ENCODE measurements around the gene PLXNA4. TPM values are rescaled to one million over a fixed set of nuclear protein-coding genes. Genes with fewer than 3 reads are reported as not detected.

Gene PLXNA4
- total RNA-seq, 2 donors from 2014 or later: 2.1 to 8.2 TPM

GRCh38 chr7:132192809-132193208 lies 383.5 kb downstream of the PLXNA4 start:
- ATAC-seq: no peak
- H3K4me3 ChIP-seq: no peak overlapping the region
- H3K27me3 ChIP-seq: no peaks in the 10 kb centered on the region
- H3K27ac ChIP-seq: no peak overlapping the region
- no peak for DNase-seq
- no peaks in the 10 kb centered on the region for H3K9me3 ChIP-seq
- H3K4me1 ChIP-seq: no peaks in the 10 kb centered on the region
- TF ChIP-seq POLR2A (IDR thresholded peaks at IDR 0.05) (no peak), CTCF (IDR thresholded peaks at IDR 0.05) (no peak)
- H3K36me3 ChIP-seq (replicated peaks in 1 of 2; ENCODE audit: insufficient read depth in 1 of 2, low read depth in 2 of 2): no peaks in the 10 kb centered on the region
- intact Hi-C loops (cut with DNase I): no loop called here

- intact Hi-C loops (cut with DNase I): no loop called here
- no peaks in the 10 kb centered on the region for H3K27me3 ChIP-seq
- 59 to 72% methylated on average over 3 of the region's 3 CpGs for WGBS, 2 donors
- H3K4me3 ChIP-seq: no peak overlapping the region
- no peaks in the 10 kb centered on the region for H3K36me3 ChIP-seq (replicated peaks in 1 of 2; ENCODE audit: insufficient read depth in 1 of 2, low read depth in 2 of 2)
- H3K4me1 ChIP-seq: no peaks in the 10 kb centered on the region
- TF ChIP-seq POLR2A (IDR thresholded peaks at IDR 0.05): no peak
- no peak for TF ChIP-seq CTCF (IDR thresholded peaks at IDR 0.05)
- no peak for DNase-seq
- no peak for ATAC-seq
- H3K27ac ChIP-seq: no peak overlapping the region
- H3K9me3 ChIP-seq: peaks cover 0 to 10% (median 0%) of the 10 kb centered on the region in 3 donors
Measured at GRCh38 chr7:132191418-132191817, 384.9 kb downstream of the PLXNA4 start.

GRCh38 chr7:132190683-132191082 lies 385.6 kb downstream of the PLXNA4 start:
- ATAC-seq: no peak
- H3K4me1 ChIP-seq: no peaks in the 10 kb centered on the region
- no peak for TF ChIP-seq POLR2A (IDR thresholded peaks at IDR 0.05)
- no peak for TF ChIP-seq CTCF (IDR thresholded peaks at IDR 0.05)
- H3K36me3 ChIP-seq (replicated peaks in 1 of 2; ENCODE audit: insufficient read depth in 1 of 2, low read depth in 2 of 2): no peaks in the 10 kb centered on the region
- no peak overlapping the region for H3K4me3 ChIP-seq
- peaks cover 0 to 15% (median 0%) of the 10 kb centered on the region in 3 donors for H3K9me3 ChIP-seq
- 85 to 86% methylated on average over 7 of the region's 7 CpGs for WGBS, 2 donors
- H3K27ac ChIP-seq: no peak overlapping the region
- intact Hi-C loops (cut with DNase I): no loop called here
- DNase-seq: no peak
- H3K27me3 ChIP-seq: no peaks in the 10 kb centered on the region

- Histone ChIP-seq H3K27ac (no peak overlapping the region), H3K36me3 (replicated peaks in 1 of 2; ENCODE audit: insufficient read depth in 1 of 2, low read depth in 2 of 2) (no peaks in the 10 kb centered on the region), H3K4me3 (no peak overlapping the region), H3K9me3 (peaks cover 0 to 15% (median 0%) of the 10 kb centered on the region in 3 donors), H3K4me1 (no peaks in the 10 kb centered on the region), H3K27me3 (no peaks in the 10 kb centered on the region)
- DNase-seq (no peak), ATAC-seq (no peak)
- intact Hi-C loops (cut with DNase I): no loop called here
- TF ChIP-seq POLR2A (IDR thresholded peaks at IDR 0.05) (no peak), CTCF (IDR thresholded peaks at IDR 0.05) (no peak)
Measured at GRCh38 chr7:132189881-132190280, 386.4 kb downstream of the PLXNA4 start.

GRCh38 chr7:132187869-132188789 lies 388.1 kb downstream of the PLXNA4 start:
- no peak for TF ChIP-seq CTCF (IDR thresholded peaks at IDR 0.05)
- no peak for TF ChIP-seq POLR2A (IDR thresholded peaks at IDR 0.05)
- Histone ChIP-seq H3K9me3 (peaks cover 0 to 15% (median 0%) of the 10 kb centered on the region in 3 donors), H3K27ac (no peak overlapping the region), H3K4me1 (no peaks in the 10 kb centered on the region), H3K36me3 (replicated peaks in 1 of 2; ENCODE audit: insufficient read depth in 1 of 2, low read depth in 2 of 2) (no peaks in the 10 kb centered on the region), H3K4me3 (no peak overlapping the region), H3K27me3 (no peaks in the 10 kb centered on the region)
- DNase-seq (no peak), ATAC-seq (no peak)
- WGBS, 2 donors: 31 to 40% methylated on average over 2 to 4 of the region's 4 CpGs
- intact Hi-C loops (cut with DNase I): no loop called here

Measured in body of pancreas (tissue), 4 donors.